ENCODE results near the gene VCP. TPM values are rescaled to one million over a fixed set of nuclear protein-coding genes. Genes with fewer than 3 reads are reported as not detected.

VCP gene
- total and polyA plus RNA-seq, 3 experiments from 2014 or later, result 195 to 323 (median 309) TPM

DNA sequence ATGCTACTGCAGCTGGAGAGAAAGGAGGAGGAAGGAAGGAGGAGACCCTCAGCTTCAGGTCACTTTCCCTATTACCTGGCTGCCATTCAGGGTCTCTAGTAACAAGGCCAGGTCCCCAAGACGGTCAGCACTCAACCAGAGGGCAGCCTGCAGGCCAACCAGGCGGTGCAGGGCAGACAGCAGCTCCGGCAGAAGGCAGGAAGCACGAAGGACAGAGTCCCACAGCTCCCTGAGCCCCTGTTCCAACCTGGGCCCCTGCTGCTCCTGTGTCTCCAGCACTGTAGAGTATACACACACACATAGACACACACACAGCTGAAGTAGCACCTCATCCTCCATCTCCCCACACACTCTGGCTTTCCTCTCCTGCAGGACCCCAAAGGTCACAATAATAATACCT, 5.6 kb upstream of the VCP start:
- Mint-ChIP-seq H3K4me3 (peak overlapping the region; percentile 91 to 96 (median 93)), H3K27me3 (no peaks in the 10 kb centered on the region), H3K9me3 (no peaks in the 10 kb centered on the region), H3K27ac (peak overlapping the region in 3 of 8 donors; percentile 12 to 57 (median 42)), H3K36me3 (peaks cover 0 to 18% (median 4%) of the 10 kb centered on the region in 3 donors), H3K4me1 (peaks cover 18 to 33% (median 28%) of the 10 kb centered on the region in 3 donors)
- Histone ChIP-seq H3K27me3 (ENCODE audit: insufficient read depth, low read length, poor library complexity, severe bottlenecking) (no peaks in the 10 kb centered on the region), H3K4me3 (ENCODE audit: low read length) (no peak overlapping the region), H3K36me3 (ENCODE audit: insufficient read depth, low read length) (peaks cover 4% of the 10 kb centered on the region), H3K9me3 (ENCODE audit: low read length) (no peaks in the 10 kb centered on the region), H3K27ac (ENCODE audit: low read depth, low read length) (no peak overlapping the region), H3K4me1 (ENCODE audit: insufficient read depth, low read length) (peaks cover 12% of the 10 kb centered on the region)
- CTCF ChIA-PET, result interaction anchor here (2.9 to 5.7 kb wide), 3 partner anchors 18 to 25 kb away, joined by 8 to 51 read pairs (median 26); partner anchors contain the start of genes PIGO and STOML2
- POLR2A ChIA-PET, result no interaction called here
- DNase-seq, result no peak

- CTCF ChIA-PET, result interaction anchor here (1.0 to 2.9 kb wide), 2 partner anchors 20 to 26 kb away, joined by 3 to 8 read pairs; partner anchors contain the start of genes PIGO and STOML2
- Histone ChIP-seq H3K4me1 (ENCODE audit: insufficient read depth, low read length) (peaks cover 15% of the 10 kb centered on the region), H3K27me3 (ENCODE audit: insufficient read depth, low read length, poor library complexity, severe bottlenecking) (no peaks in the 10 kb centered on the region), H3K36me3 (ENCODE audit: insufficient read depth, low read length) (peaks cover 4% of the 10 kb centered on the region), H3K27ac (ENCODE audit: low read depth, low read length) (no peak overlapping the region), H3K4me3 (ENCODE audit: low read length) (no peak overlapping the region), H3K9me3 (ENCODE audit: low read length) (no peaks in the 10 kb centered on the region)
- DNase-seq, result no peak
- no peaks in the 10 kb centered on the region for H3K27me3 Mint-ChIP-seq
- H3K27ac Mint-ChIP-seq, result no peak overlapping the region
- peak overlapping the region in 1 of 7 donors; percentile 93 for H3K4me3 Mint-ChIP-seq
- H3K4me1 Mint-ChIP-seq, result peaks cover 24 to 41% (median 32%) of the 10 kb centered on the region in 3 donors
- peaks cover 0 to 25% (median 4%) of the 10 kb centered on the region in 3 donors for H3K36me3 Mint-ChIP-seq
- no peaks in the 10 kb centered on the region for H3K9me3 Mint-ChIP-seq
- POLR2A ChIA-PET, result no interaction called here
These were observed 4.4 kb upstream of the VCP start for GRCh38 chr9:35076848-35077247.

DNA sequence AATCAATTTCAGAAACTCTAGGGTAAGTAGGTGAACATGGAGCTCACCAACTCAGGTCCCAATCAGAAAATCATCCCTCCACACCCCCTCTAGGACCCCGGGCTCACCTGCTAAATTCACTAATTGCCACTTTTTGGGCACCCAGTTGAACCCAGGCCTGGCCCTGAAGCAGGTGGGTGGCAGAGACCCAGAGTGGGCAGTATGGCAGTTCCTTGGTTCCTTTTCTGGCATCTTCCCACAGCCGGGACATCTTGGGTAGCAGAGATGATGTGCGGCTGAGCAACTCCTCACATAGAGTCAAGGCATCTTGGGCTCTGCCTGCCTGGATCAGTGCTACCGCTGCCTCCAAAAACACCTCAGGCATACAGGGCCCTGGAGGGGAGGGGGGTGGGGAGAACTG, 2.9 kb upstream of the VCP start:
- POLR2A ChIA-PET, result no interaction called here

GRCh38 chr9:35074791-35075190, 2.4 kb upstream of the VCP start:
- Mint-ChIP-seq H3K9me3 (no peaks in the 10 kb centered on the region), H3K4me1 (peaks cover 34 to 53% (median 46%) of the 10 kb centered on the region in 3 donors), H3K27ac (peak overlapping the region in 1 of 8 donors; percentile 59), H3K27me3 (no peaks in the 10 kb centered on the region), H3K4me3 (peak overlapping the region in 2 of 7 donors; percentile 44 to 81), H3K36me3 (peaks cover 0 to 39% (median 5%) of the 10 kb centered on the region in 3 donors)
- H3K9me3 ChIP-seq (ENCODE audit: low read length), result no peaks in the 10 kb centered on the region
- no peak overlapping the region for H3K4me3 ChIP-seq (ENCODE audit: low read length)
- ChIA-PET POLR2A (no interaction called here), CTCF (no interaction called here)
- no peak for DNase-seq
- peaks cover 26% of the 10 kb centered on the region for H3K4me1 ChIP-seq (ENCODE audit: insufficient read depth, low read length)
- no peak overlapping the region for H3K27ac ChIP-seq (ENCODE audit: low read depth, low read length)
- no peaks in the 10 kb centered on the region for H3K27me3 ChIP-seq (ENCODE audit: insufficient read depth, low read length, poor library complexity, severe bottlenecking)
- peaks cover 4% of the 10 kb centered on the region for H3K36me3 ChIP-seq (ENCODE audit: insufficient read depth, low read length)

More for the DNA sequence above, 2.9 kb upstream of the VCP start:
- Histone ChIP-seq H3K4me1 (ENCODE audit: insufficient read depth, low read length) (peaks cover 21% of the 10 kb centered on the region), H3K4me3 (ENCODE audit: low read length) (no peak overlapping the region), H3K27me3 (ENCODE audit: insufficient read depth, low read length, poor library complexity, severe bottlenecking) (no peaks in the 10 kb centered on the region), H3K9me3 (ENCODE audit: low read length) (no peaks in the 10 kb centered on the region), H3K27ac (ENCODE audit: low read depth, low read length) (no peak overlapping the region), H3K36me3 (ENCODE audit: insufficient read depth, low read length) (peaks cover 4% of the 10 kb centered on the region)
- no peak overlapping the region for H3K4me3 Mint-ChIP-seq
- no peaks in the 10 kb centered on the region for H3K27me3 Mint-ChIP-seq
- H3K36me3 Mint-ChIP-seq, result peaks cover 0 to 35% (median 4%) of the 10 kb centered on the region in 3 donors
- no peak for DNase-seq
- CTCF ChIA-PET, result interaction anchor here (2.9 kb wide), 1 partner anchor 21 kb away, joined by 8 read pairs; the partner anchor contains the start of gene PIGO
- peaks cover 33 to 53% (median 46%) of the 10 kb centered on the region in 3 donors for H3K4me1 Mint-ChIP-seq
- H3K9me3 Mint-ChIP-seq, result no peaks in the 10 kb centered on the region
- peak overlapping the region in 1 of 8 donors; percentile 59 for H3K27ac Mint-ChIP-seq

DNA sequence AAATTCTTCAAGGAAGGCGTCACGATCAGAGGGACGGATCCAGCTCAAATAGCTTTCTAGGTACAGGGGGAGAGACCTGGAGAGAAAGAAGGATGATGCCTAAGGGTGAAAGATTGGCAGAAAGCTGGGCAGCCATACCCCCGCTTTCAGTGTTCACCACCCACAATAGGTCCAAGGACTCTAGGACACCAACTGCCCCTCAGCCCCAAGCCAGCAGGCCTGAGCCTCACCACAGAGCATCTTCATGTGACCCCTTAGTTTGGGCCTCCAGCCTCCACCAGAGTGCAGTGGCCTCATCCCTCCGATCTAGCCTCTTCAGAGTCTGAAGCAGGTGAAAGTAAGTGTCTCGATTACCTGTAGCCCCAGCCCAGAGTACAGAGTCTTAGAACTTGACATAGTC, 1.7 kb upstream of the VCP start:
- Mint-ChIP-seq H3K4me1 (peaks cover 40 to 55% (median 51%) of the 10 kb centered on the region in 3 donors), H3K27ac (peak overlapping the region in 3 of 8 donors; percentile 23 to 59 (median 24)), H3K4me3 (peak overlapping the region in 1 of 7 donors; percentile 44), H3K9me3 (no peaks in the 10 kb centered on the region), H3K36me3 (peaks cover 0 to 39% (median 5%) of the 10 kb centered on the region in 3 donors), H3K27me3 (no peaks in the 10 kb centered on the region)
- peaks cover 4% of the 10 kb centered on the region for H3K36me3 ChIP-seq (ENCODE audit: insufficient read depth, low read length)
- no peak overlapping the region for H3K27ac ChIP-seq (ENCODE audit: low read depth, low read length)
- H3K4me3 ChIP-seq (ENCODE audit: low read length), result no peak overlapping the region
- ChIA-PET CTCF (no interaction called here), POLR2A (no interaction called here)
- H3K4me1 ChIP-seq (ENCODE audit: insufficient read depth, low read length), result peaks cover 31% of the 10 kb centered on the region
- DNase-seq, result no peak
- no peaks in the 10 kb centered on the region for H3K9me3 ChIP-seq (ENCODE audit: low read length)
- H3K27me3 ChIP-seq (ENCODE audit: insufficient read depth, low read length, poor library complexity, severe bottlenecking), result no peaks in the 10 kb centered on the region

DNA sequence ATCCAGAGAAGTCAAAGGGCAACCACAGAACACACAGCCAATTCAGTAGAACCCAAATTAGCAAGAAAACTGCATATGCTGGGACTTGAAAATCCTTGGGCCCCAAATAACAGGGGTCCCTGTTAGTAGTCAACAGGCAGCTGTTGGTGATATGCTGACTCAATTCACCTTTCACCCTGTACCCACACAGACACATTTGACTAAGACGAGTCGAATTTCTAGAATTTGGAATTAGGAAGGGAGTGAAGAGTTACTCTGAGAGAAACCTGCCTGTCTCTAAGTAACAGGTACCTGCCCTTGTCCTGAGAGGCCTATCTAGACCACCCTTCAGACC, 821 bp upstream of the VCP start:
- CTCF ChIA-PET, result interaction anchor here (2.7 kb wide), 1 partner anchor 24 kb away, joined by 16 read pairs; the partner anchor contains the start of gene PIGO
- peaks cover 0 to 48% (median 5%) of the 10 kb centered on the region in 3 donors for H3K36me3 Mint-ChIP-seq
- no peak for DNase-seq

DNA sequence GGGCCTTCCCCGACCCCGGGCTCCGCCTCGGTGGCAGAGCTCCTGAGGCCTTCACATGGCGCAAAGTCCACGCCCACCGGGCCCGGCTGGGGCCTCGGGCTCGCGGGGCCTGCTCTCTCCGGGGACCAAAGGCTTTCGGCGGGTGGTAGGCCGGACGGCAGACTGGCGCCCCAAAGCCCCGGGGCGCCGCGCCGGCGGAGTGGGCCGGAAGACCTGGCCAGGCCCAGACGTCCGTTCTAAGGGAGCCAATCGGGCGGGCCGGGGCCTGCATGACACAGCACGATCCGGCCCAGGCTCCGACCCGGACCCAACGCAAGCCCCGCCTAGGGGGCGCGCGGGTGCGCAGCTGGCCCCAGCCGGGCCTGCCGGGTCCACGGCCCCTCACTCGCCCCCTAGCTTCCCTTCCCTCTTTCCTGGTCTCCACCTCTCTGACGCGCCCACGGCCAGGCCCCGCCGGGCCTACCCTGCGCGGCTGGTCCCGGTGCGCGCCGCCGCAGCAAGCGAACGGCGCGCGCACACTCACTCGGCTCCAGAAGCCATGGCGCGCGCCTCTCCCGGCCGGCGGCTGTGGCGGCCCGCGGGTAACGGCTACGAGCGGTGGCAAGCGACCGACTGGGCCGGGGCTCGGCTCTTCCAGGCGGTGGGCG, 488 bp downstream of the VCP start:
- POLR2A ChIA-PET, result interaction anchor here (0.6 to 2.1 kb wide), 15 partner anchors 8 to 677 kb away, joined by 3 to 31 read pairs (median 6); partner anchors contain the start of genes ATOSB, CREB3, DNAJB5 and FANCG
- peak overlapping the region; percentile 82 for H3K4me3 ChIP-seq (ENCODE audit: low read length)
- CTCF ChIA-PET, result interaction anchor here (0.7 to 2.7 kb wide), 12 partner anchors 8 to 172 kb away, joined by 3 to 16 read pairs (median 5); partner anchors contain the start of genes ATOSB, FANCG and PIGO
- no peaks in the 10 kb centered on the region for H3K27me3 Mint-ChIP-seq
- H3K4me3 Mint-ChIP-seq, result peak overlapping the region; percentile 85 to 95 (median 90)
- peaks cover 39% of the 10 kb centered on the region for H3K4me1 ChIP-seq (ENCODE audit: insufficient read depth, low read length)
- peaks cover 21% of the 10 kb centered on the region for H3K36me3 ChIP-seq (ENCODE audit: insufficient read depth, low read length)
- no peaks in the 10 kb centered on the region for H3K27me3 ChIP-seq (ENCODE audit: insufficient read depth, low read length, poor library complexity, severe bottlenecking)
- DNase-seq, result peak; percentile 67 to 82 (median 76)
- peak overlapping the region; percentile 85 to 99 (median 96) for H3K27ac Mint-ChIP-seq
- no peaks in the 10 kb centered on the region for H3K9me3 ChIP-seq (ENCODE audit: low read length)
- H3K9me3 Mint-ChIP-seq, result no peaks in the 10 kb centered on the region
- H3K4me1 Mint-ChIP-seq, result peaks cover 50 to 58% (median 57%) of the 10 kb centered on the region in 3 donors
- peak overlapping the region; percentile 93 for H3K27ac ChIP-seq (ENCODE audit: low read depth, low read length)
- peaks cover 4 to 61% (median 15%) of the 10 kb centered on the region in 3 donors for H3K36me3 Mint-ChIP-seq

More for the DNA sequence above, 821 bp upstream of the VCP start:
- peak overlapping the region; percentile 85 to 95 (median 90) for H3K4me3 Mint-ChIP-seq
- Histone ChIP-seq H3K27me3 (ENCODE audit: insufficient read depth, low read length, poor library complexity, severe bottlenecking) (no peaks in the 10 kb centered on the region), H3K9me3 (ENCODE audit: low read length) (no peaks in the 10 kb centered on the region), H3K27ac (ENCODE audit: low read depth, low read length) (peak overlapping the region; percentile 93), H3K36me3 (ENCODE audit: insufficient read depth, low read length) (peaks cover 9% of the 10 kb centered on the region), H3K4me1 (ENCODE audit: insufficient read depth, low read length) (peaks cover 31% of the 10 kb centered on the region), H3K4me3 (ENCODE audit: low read length) (peak overlapping the region; percentile 50)
- H3K9me3 Mint-ChIP-seq, result no peaks in the 10 kb centered on the region
- H3K27ac Mint-ChIP-seq, result peak overlapping the region; percentile 85 to 99 (median 96)
- H3K4me1 Mint-ChIP-seq, result peaks cover 40 to 55% (median 51%) of the 10 kb centered on the region in 3 donors
- H3K27me3 Mint-ChIP-seq, result no peaks in the 10 kb centered on the region
- POLR2A ChIA-PET, result no interaction called here

Data from CD8-positive, alpha-beta memory T cell (primary cell).